ENCODE data around the gene SRSF7.
"Not testable (repeated sequence)": the region's sequence is repeated elsewhere in the genome, so short reads cannot be mapped to it uniquely, and the experiment has no call there.

SRSF7 gene

DNA sequence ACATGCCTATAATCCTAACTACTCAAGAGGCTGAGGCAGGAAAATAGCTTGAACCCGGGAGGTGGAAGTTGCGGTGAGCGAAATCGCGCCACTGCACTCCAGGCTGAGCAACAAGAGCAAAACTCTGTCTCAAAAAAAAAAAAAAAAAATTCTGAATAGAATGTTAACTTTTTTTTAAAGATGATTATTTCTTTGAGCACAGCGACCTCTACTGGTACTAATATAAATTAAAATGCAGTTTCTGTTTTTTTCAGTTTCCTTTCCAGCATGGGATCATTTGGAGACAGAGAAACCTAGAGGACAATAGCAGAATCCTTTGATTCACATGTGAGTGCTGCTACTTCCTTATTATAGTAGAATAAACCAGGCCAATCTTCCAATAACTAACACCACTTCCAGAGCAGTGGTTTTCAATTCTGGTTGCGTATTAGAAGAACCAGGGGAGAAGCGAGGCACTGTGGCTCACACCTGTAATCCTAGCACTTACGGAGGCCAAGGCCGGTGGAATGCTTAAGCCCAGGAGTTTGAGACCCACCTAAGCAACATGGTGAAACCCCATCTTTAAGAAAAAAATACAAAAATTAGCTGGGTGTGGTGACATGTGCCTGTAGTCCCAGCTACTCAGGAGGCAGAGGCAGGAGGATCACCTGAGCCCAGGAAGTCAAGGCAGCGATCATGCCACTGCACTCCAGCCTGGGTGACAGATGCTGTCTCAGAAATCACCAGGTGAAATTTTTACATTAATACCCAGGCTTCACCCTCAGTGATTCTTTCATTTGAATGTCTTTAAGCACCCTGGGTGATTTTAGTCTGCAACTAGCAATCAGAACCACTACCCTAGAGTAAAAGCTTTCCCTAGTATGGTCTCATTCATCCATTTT lies 10.1 kb downstream of the SRSF7 start:
- H3K9me2 ChIP-seq (replicated peaks; ENCODE audit: control insufficient read depth, low read length) = no peaks in the 10 kb centered on the region
- TF ChIP-seq, protein P1, sequence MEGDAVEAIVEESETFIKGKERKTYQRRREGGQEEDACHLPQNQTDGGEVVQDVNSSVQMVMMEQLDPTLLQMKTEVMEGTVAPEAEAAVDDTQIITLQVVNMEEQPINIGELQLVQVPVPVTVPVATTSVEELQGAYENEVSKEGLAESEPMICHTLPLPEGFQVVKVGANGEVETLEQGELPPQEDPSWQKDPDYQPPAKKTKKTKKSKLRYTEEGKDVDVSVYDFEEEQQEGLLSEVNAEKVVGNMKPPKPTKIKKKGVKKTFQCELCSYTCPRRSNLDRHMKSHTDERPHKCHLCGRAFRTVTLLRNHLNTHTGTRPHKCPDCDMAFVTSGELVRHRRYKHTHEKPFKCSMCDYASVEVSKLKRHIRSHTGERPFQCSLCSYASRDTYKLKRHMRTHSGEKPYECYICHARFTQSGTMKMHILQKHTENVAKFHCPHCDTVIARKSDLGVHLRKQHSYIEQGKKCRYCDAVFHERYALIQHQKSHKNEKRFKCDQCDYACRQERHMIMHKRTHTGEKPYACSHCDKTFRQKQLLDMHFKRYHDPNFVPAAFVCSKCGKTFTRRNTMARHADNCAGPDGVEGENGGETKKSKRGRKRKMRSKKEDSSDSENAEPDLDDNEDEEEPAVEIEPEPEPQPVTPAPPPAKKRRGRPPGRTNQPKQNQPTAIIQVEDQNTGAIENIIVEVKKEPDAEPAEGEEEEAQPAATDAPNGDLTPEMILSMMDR (IDR thresholded peaks at IDR 0.05; ENCODE audit: low read depth, low read length, poor library complexity, severe bottlenecking) = peak; percentile 46
- no peak for TF ChIP-seq EZH2phosphoT487 (IDR thresholded peaks at IDR 0.05; ENCODE audit: borderline replicate concordance, low read length)
- peaks cover 37% of the 10 kb centered on the region for H3K79me2 ChIP-seq (ENCODE audit: control insufficient read depth, low read length)
- H3K36me3 ChIP-seq (ENCODE audit: control insufficient read depth, low read length) = peaks cover 77% of the 10 kb centered on the region
- no peaks in the 10 kb centered on the region for H3K4me1 ChIP-seq (ENCODE audit: control insufficient read depth, low read length)
- H3K9me3 ChIP-seq (ENCODE audit: control insufficient read depth, insufficient read depth, low read length) = no peaks in the 10 kb centered on the region
- no peak overlapping the region for H3K27ac ChIP-seq (ENCODE audit: low read depth, low read length)
- peaks cover 61% of the 10 kb centered on the region for H3F3A ChIP-seq (ENCODE audit: control insufficient read depth, insufficient read depth)
- H3K4me2 ChIP-seq (ENCODE audit: low read length) = no peak overlapping the region
- no peaks in the 10 kb centered on the region for H3K27me3 ChIP-seq (ENCODE audit: control insufficient read depth, low read length)
- H3K4me3 ChIP-seq (ENCODE audit: low read length) = no peak overlapping the region
- peaks cover 25% of the 10 kb centered on the region; the same call in 1 of the 2 replicates for H4K20me1 ChIP-seq (ENCODE audit: control insufficient read depth, insufficient read depth, low read depth, low read length)

DNA sequence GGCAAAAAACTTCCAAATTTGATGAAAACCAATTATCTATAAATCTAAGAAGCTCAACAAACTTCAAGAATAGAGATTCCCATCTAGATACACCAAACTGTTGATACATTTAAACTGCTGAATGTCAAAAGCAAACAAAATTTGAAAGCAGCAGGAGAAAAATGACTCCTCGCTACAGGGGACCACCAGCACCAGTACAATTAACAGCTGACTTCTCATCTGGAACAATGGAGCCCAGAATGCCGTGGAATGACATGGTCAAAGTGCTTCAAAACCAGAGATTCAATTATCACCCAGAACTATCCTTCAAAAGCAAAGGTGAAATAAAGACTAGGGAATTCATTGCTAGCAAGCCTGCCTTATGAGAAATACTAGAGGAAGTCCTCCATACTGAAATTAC lies 11.6 kb downstream of the SRSF7 start:
- no peaks in the 10 kb centered on the region for H3K9me3 ChIP-seq (ENCODE audit: control insufficient read depth, insufficient read depth, low read length)
- peaks cover 20% of the 10 kb centered on the region; the same call in 1 of the 2 replicates for H4K20me1 ChIP-seq (ENCODE audit: control insufficient read depth, insufficient read depth, low read depth, low read length)
- no peaks in the 10 kb centered on the region for H3K27me3 ChIP-seq (ENCODE audit: control insufficient read depth, low read length)
- no peak overlapping the region for H3K27ac ChIP-seq (ENCODE audit: low read depth, low read length)
- TF ChIP-seq, protein P1 (IDR thresholded peaks at IDR 0.05; ENCODE audit: low read depth, low read length, poor library complexity, severe bottlenecking) = no peak
- no peak overlapping the region for H3K4me3 ChIP-seq (ENCODE audit: low read length)
- H3K36me3 ChIP-seq (ENCODE audit: control insufficient read depth, low read length) = peaks cover 62% of the 10 kb centered on the region
- no peaks in the 10 kb centered on the region for H3K9me2 ChIP-seq (replicated peaks; ENCODE audit: control insufficient read depth, low read length)
- no peaks in the 10 kb centered on the region for H3K4me1 ChIP-seq (ENCODE audit: control insufficient read depth, low read length)
- H3K4me2 ChIP-seq (ENCODE audit: low read length) = no peak overlapping the region
- H3K79me2 ChIP-seq (ENCODE audit: control insufficient read depth, low read length) = peaks cover 21% of the 10 kb centered on the region
- peaks cover 50% of the 10 kb centered on the region for H3F3A ChIP-seq (ENCODE audit: control insufficient read depth, insufficient read depth)

DNA sequence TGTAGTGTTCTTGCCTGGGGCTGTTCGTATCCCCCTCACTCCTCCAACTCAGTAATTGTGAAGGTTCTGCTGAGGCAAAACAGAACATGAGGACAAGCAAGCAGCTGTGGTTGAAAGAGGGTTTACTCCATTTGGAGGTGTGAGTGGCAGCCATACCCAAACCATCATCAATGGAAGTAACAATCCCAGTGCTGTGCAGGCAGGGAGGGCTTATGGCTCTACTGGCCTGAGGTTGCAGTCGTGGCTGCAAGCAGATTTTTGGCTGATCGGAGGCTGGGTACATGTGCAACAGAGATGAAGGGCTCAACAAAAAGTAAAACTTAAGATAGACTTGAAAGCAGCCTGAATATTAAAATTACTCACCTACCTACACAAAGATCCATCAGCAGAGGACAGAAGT lies 13.2 kb downstream of the SRSF7 start:
- no peaks in the 10 kb centered on the region for H3K27me3 ChIP-seq (ENCODE audit: control insufficient read depth, low read length)
- TF ChIP-seq, protein P1 (IDR thresholded peaks at IDR 0.05; ENCODE audit: low read depth, low read length, poor library complexity, severe bottlenecking) = no peak
- no peak for TF ChIP-seq EZH2phosphoT487 (IDR thresholded peaks at IDR 0.05; ENCODE audit: borderline replicate concordance, low read length)
- peaks cover 46% of the 10 kb centered on the region for H3K36me3 ChIP-seq (ENCODE audit: control insufficient read depth, low read length)
- no peak overlapping the region for H3K4me3 ChIP-seq (ENCODE audit: low read length)
- no peak overlapping the region for H3K4me2 ChIP-seq (ENCODE audit: low read length)
- H3F3A ChIP-seq (ENCODE audit: control insufficient read depth, insufficient read depth) = peaks cover 34% of the 10 kb centered on the region
- H3K27ac ChIP-seq (ENCODE audit: low read depth, low read length) = no peak overlapping the region
- no peaks in the 10 kb centered on the region for H3K4me1 ChIP-seq (ENCODE audit: control insufficient read depth, low read length)
- no peaks in the 10 kb centered on the region for H3K9me2 ChIP-seq (replicated peaks; ENCODE audit: control insufficient read depth, low read length)
- peaks cover 7% of the 10 kb centered on the region for H3K79me2 ChIP-seq (ENCODE audit: control insufficient read depth, low read length)
- H4K20me1 ChIP-seq (ENCODE audit: control insufficient read depth, insufficient read depth, low read depth, low read length) = peaks cover 10% of the 10 kb centered on the region; the same call in 1 of the 2 replicates
- H3K9me3 ChIP-seq (ENCODE audit: control insufficient read depth, insufficient read depth, low read length) = no peaks in the 10 kb centered on the region

DNA sequence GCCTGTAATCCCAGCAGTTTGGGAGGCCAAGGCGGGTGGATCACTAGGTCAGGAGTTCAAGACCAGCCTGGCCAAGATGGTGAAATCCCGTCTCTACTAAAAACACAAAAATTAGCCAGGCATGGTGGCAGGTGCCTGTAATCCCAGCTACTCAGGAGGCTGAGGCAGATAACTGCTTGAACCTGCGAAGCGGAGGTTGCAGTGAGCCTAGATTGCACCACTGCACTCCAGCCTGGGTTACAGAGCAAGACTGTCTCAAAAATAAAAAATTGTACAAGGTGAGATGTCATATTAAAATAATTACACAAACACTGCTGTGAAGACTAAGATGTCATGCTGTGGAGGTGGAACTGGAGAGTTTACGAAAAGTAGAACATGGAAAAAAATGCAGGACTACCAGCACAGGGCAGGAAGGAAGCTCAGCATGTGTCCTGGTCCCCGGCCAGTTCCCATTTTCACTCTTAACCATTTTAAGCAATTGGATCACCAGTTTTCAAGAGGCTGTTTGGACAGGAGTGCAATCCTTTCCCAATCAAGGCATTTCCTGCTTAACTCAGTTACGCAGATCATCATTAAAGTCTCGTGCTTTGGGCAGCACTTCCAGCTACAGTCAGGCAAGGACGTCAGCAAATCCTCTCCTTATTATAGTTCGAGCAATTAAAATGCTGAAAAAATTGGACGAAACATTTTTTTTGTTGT lies 14.0 kb downstream of the SRSF7 start:
- H3K27ac ChIP-seq (ENCODE audit: low read depth, low read length); H3K4me2 ChIP-seq (ENCODE audit: low read length); H3K4me3 ChIP-seq (ENCODE audit: low read length); H3K79me2 ChIP-seq (ENCODE audit: control insufficient read depth, low read length); H3K27me3 ChIP-seq (ENCODE audit: control insufficient read depth, low read length); H3K9me3 ChIP-seq (ENCODE audit: control insufficient read depth, insufficient read depth, low read length); H3K9me2 ChIP-seq (replicated peaks; ENCODE audit: control insufficient read depth, low read length); H3K4me1 ChIP-seq (ENCODE audit: control insufficient read depth, low read length): not testable (repeated sequence)
- H4K20me1 ChIP-seq (ENCODE audit: control insufficient read depth, insufficient read depth, low read depth, low read length) = peaks cover 10% of the 10 kb centered on the region; the same call in 1 of the 2 replicates
- H3K36me3 ChIP-seq (ENCODE audit: control insufficient read depth, low read length) = peaks cover 42% of the 10 kb centered on the region
- peaks cover 28% of the 10 kb centered on the region for H3F3A ChIP-seq (ENCODE audit: control insufficient read depth, insufficient read depth)

All from DOHH2 (cell line).